CD4-positive, alpha-beta T cell treated with Interleukin-1 beta for 1 hour (primary cell): ENCODE results near the gene ZNF597.

ENCODE experiments used
- DNase-seq, 2 donors: peaks; one replicate each; pipeline ENCODE4 v3.0.0-alpha.2; 2020 to 2022

ZNF597 gene

GRCh38 chr16:3443108-3444031 lies at the start of gene ZNF597, which contains the start of gene NAA60:
ZNF597 (minus strand) TSS chr16:3443504; CDS start chr16:3443153, 351 bp downstream.
NAA60 (plus strand) TSS chr16:3443680; CDS start chr16:3476228, 32,548 bp downstream.
- DNase-seq, result peak; percentile 88

GRCh38 chr16:3492356-3492755 lies 49.1 kb upstream of the ZNF597 start:
- no peak for DNase-seq

- DNase-seq, result no peak
These were observed 47.8 kb upstream of the ZNF597 start for GRCh38 chr16:3490911-3491629.

- no peak for DNase-seq
These were observed 45.5 kb upstream of the ZNF597 start for GRCh38 chr16:3488801-3489200.

- DNase-seq, result no peak
These were observed 44.5 kb upstream of the ZNF597 start for GRCh38 chr16:3487521-3488410.

DNA sequence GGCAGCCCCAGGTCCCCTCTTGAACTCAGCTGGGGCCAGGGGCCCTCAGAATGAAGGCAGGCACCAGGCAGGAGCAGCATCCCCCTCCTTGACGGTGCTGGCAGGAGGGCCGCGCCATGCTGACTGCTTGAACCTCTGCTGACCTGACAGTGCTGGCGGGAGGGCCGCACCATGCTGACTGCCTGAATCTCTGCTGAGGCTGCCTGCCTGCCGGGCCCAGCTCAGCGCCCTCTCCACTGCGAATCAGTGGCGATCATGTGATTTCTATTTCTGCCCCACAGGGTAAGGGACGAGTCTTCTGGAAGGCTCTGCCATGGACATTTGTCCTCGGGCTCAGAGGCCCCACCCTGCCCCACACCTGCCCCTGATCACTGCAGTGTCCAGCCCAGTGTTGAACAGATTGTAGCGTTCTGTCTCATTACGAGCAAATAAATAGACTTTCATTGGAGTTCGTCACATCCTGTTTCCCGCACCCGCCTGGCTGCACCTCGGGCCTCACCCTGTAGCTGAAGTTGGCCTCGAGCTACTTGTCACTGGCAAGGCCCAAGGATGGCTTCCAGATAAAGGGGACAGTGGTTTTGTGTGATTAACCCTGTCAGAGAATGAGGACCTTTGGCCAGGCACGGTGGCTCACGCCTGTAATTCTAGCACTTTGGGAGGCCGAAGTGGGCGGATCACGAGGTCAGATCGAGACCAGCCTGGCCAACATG lies 43.4 kb upstream of the ZNF597 start:
- no peak for DNase-seq

GRCh38 chr16:3485821-3486505 lies 42.7 kb upstream of the ZNF597 start:
- DNase-seq, result no peak

DNA sequence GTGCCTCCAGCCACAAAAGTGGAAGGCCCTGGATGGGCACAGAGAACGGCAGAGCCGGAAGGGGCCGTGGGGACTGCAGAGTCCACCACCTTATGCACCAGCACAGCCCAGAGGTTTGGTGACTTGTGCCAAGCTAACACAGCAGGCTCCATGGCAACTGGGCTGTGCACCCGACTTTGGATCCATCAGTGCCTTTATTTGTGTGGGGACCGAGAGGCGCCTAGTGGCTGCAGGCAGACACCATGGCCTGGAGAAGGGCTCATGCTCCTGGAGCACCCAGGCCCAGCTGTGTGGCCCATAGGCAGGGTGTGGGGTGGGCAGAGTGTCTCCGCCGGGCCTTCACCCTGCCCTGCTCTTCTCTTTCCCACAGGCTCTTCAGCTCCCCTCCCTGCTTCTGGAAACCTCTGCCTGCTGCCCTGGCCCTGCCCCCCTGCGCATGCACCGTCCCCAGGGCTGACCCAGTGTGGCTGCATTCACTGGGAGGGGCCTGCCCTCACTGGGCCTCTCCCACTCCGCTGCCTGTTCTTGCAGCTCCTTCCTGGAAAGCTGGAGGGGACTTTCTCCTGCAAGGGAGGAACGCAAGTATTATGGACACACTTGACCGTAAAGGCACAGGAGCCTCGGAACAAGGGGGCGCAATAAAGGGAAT lies 41.9 kb upstream of the ZNF597 start:
- DNase-seq, result no peak

GRCh38 chr16:3484318-3485096 lies 41.2 kb upstream of the ZNF597 start:
- DNase-seq, result no peak

- DNase-seq, result no peak
These were observed 39.4 kb upstream of the ZNF597 start for GRCh38 chr16:3482659-3483241.

DNA sequence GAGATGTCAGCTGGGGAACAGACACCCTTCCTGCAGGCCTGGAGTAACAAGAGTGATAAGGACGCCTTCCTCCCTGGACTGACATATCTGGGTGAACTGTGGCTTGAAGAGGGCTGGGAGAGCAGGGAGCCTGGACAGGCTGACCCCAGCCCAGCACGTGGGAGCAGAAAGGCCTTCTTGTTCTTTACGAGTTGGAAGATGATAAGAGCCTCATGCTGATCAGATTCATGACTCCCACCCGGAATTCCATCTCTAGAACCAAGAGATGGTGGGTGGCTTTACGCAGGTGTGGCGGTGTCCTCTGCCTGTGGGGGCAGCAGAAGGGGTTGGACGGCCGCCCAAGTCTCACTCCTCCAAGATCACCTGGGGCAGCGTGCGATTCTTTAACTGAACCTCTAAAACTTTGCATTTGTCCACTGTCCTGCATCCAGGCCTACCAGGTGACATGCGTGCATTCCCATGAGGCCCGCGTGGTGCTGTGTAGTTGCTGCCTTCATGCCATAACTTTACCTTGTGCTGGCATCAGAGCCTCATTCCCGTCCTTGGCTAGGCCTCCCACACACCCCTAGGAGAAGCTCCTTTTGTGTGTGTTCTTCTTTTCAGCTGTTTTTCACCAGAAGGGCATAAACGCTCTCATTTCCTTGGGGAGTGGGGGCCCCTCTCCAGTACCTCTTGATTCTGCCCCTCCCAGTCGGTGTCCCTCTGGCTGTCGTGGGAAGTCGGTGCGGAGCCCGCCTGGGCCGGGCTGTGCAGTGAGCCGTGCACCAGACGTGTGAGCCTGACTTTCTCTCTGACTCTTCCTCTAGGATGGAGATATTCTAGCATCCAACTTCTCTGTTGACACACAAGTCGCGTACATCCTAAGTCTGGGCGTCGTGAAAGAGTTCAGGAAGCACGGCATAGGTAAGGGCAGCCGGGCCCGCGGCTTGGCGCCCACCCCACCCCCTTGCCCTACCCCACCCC lies 38.7 kb upstream of the ZNF597 start:
- no peak for DNase-seq

DNA sequence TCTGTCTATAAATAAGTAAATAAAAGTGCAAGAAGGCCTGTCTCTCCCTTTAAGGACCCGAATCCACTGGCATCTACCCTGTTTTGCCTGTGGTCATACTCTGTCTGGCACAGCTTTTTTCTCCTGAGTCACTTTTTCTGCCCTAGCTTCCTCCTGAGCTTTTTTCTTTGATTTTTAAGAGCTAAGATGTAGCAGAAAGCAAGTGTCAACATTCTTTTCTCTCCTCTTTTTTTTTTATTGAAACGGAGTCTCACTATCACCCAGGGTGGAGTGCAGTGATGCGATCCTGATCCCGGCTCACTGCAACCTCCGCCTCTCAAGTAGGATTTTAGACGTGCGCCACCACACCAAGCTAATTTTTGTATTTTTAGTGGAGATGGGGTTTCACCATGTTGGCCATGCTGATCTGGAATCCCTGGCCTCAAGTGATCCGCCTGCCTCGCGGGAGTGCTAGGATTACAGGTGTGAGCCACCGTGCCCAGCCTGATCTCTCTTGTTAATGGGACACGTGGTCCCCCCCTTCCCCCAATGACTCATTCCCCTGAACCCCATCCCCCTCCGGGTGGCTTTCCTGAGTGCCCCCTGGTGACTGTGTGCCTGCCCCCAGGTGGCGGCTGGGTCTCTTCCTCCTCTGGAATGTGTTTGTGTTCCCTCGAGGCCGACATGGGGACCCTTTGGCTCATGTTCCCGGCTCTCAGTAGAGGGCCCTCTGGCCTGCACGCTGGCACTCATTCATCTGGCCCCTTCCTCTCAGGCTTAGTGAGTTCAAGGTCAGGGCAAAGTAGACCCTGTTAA lies 37.8 kb upstream of the ZNF597 start:
- no peak for DNase-seq

- no peak for DNase-seq
These were observed 36.4 kb upstream of the ZNF597 start for GRCh38 chr16:3479654-3480216.

GRCh38 chr16:3478242-3478925 lies 35.1 kb upstream of the ZNF597 start:
- DNase-seq, result no peak

GRCh38 chr16:3476409-3476808 lies 33.1 kb upstream of the ZNF597 start:
- DNase-seq, result no peak

DNA sequence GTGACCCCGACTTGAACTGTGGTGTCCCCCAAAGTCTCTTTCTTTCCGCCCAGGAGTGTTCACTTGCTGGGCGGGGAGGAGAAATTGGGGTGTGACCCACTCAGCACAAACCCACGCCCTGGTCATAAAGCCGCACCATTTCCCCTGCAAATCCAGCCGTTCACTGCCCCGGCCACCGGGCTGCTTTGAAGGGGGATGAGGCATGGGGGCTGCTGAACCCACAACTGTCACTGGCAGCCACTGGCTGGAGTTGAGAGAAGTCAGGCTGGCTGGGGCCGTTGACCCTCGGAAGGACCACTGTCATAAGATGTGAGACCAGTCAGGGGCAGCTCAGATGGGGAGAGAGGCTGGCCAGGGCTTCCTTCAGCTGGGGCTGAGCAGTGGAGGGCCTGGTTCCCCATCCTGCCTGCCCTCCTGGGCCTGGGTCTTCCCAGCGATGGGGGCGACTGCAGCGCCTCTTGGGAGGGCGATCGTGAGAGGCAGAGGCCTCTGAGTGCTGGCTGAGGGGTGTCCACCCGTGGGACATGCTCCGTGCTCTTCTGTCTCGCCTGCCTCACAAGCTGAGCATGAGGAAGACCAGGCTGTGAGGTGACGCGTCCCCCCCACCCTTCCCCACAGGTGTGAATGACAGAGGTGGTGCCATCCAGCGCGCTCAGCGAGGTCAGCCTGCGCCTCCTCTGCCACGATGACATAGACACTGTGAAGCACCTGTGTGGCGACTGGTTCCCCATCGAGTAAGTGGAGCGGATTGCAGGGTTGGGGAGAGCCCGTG lies 32.5 kb upstream of the ZNF597 start:
- no peak for DNase-seq
